GM12891 (cell line): ENCODE results near the gene TNFSF15.

Experiments used
- POLR2A ChIP-seq: IDR thresholded peaks from 2 replicates; pipeline ENCODE4 v1.6.1; 2011; ENCODE audit warnings: low read depth, low read length, control low read depth
- POLR2AphosphoS5 ChIP-seq: IDR thresholded peaks from 2 replicates; pipeline ENCODE4 v1.6.1; 2011; ENCODE audit warnings: low read depth, low read length, control low read depth
- SPI1 ChIP-seq: IDR thresholded peaks from 2 replicates; pipeline ENCODE4 v1.6.1; 2011; ENCODE audit warnings: low read depth, low read length, control low read depth
- TAF1 ChIP-seq: IDR thresholded peaks from 2 replicates; pipeline ENCODE4 v1.6.1; 2011; ENCODE audit warnings: low read depth, low read length, control low read depth

GRCh38 chr9:114836769-114837168 is 30.9 kb upstream of the TNFSF15 start:
- no peak for TF ChIP-seq POLR2AphosphoS5
- TF ChIP-seq POLR2A: no peak
- TF ChIP-seq SPI1: no peak
- no peak for TF ChIP-seq TAF1
